PC-3 (cell line): ENCODE data around the gene UPK3BL1. TPM values are rescaled to one million over a fixed set of nuclear protein-coding genes. Genes with fewer than 3 reads are reported as not detected.
"Not testable (repeated sequence)": the region's sequence is repeated elsewhere in the genome, so short reads cannot be mapped to it uniquely, and the experiment has no call there.

Experiments used
- ATAC-seq: fragments of 200-7000 bp; cut with Tn5 transposase; 2 replicates; pipeline ENCODE4 v1.9.1; 2020; ENCODE audit warnings: mild to moderate bottlenecking, moderate library complexity
- BruUV-seq: library from RNA; stranded (reverse); fragments of 400-500 nt; replicated peaks from 2 replicates; lab custom pipeline; 2021; lab: Mats Ljungman, UMichigan
- CTCF ChIA-PET: fragments of 300-600 bp; sonication (Branson Sonifier 250); formaldehyde crosslinking; loops from one replicate; lab custom pipeline; 2022; ENCODE audit warnings: antibody characterized with exemption; lab: Charles Lee
- POLR2A ChIA-PET: fragments of 300-600 bp; sonication (Branson Sonifier 250); formaldehyde crosslinking; loops from one replicate; lab custom pipeline; 2022; ENCODE audit warnings: antibody characterized with exemption; ENCODE audit not compliant: unreplicated experiment; lab: Charles Lee
- DNase-seq: peaks from one replicate; pipeline ENCODE4 v3.0.0-alpha.2; 2015
- H2AFZ ChIP-seq: fragments of 300-600 bp; sonication (generic); 2 replicates; pipeline ENCODE4 v1.6.0; 2016; ENCODE audit warnings: antibody characterized with exemption, low read length
- H3F3A ChIP-seq: fragments of 300-600 bp; sonication (generic); one replicate; pipeline ENCODE4 v1.6.0; 2017; ENCODE audit warnings: antibody characterized with exemption, low read length, control low read depth, mild to moderate bottlenecking; ENCODE audit not compliant: unreplicated experiment
- H3K27ac ChIP-seq: fragments of 300-600 bp; sonication (generic); 2 replicates; pipeline ENCODE4 v1.5.1; 2016; ENCODE audit warnings: mild to moderate bottlenecking, low read length
- H3K27me3 ChIP-seq: fragments of 300-600 bp; sonication (generic); 2 replicates; pipeline ENCODE4 v1.6.1; 2016; ENCODE audit warnings: low read length, mixed read lengths
- H3K36me3 ChIP-seq: fragments of 300-600 bp; sonication (generic); 2 replicates; pipeline ENCODE4 v1.6.1; 2016; ENCODE audit warnings: low read depth, mixed run types, low read length, mixed read lengths
- H3K4me1 ChIP-seq: fragments of 300-600 bp; sonication (generic); 2 replicates; pipeline ENCODE4 v1.5.1; 2016; ENCODE audit warnings: low read length; ENCODE audit not compliant: insufficient read depth
- H3K4me2 ChIP-seq: fragments of 300-600 bp; sonication (generic); 2 replicates; pipeline ENCODE4 v1.6.0; 2016; ENCODE audit warnings: low read length
- H3K4me3 ChIP-seq: fragments of 300-600 bp; sonication (generic); 2 replicates; pipeline ENCODE4 v1.5.1; 2016; ENCODE audit warnings: mild to moderate bottlenecking, low read length, mixed read lengths
- H3K79me2 ChIP-seq: fragments of 300-600 bp; sonication (generic); 2 replicates; pipeline ENCODE4 v1.6.1; 2017; ENCODE audit warnings: low read length, mixed read lengths
- H3K9ac ChIP-seq: fragments of 300-600 bp; sonication (generic); 2 replicates; pipeline ENCODE4 v1.6.0; 2016; ENCODE audit warnings: mild to moderate bottlenecking, low read length
- H3K9me2 ChIP-seq: fragments of 300-600 bp; sonication (generic); replicated peaks from 2 replicates; pipeline ENCODE4 v1.6.1; 2016; ENCODE audit warnings: mixed run types, low read length, mixed read lengths
- H3K9me3 ChIP-seq: fragments of 300-600 bp; sonication (generic); 2 replicates; pipeline ENCODE4 v1.6.1; 2016; ENCODE audit warnings: low read length, mixed read lengths
- H4K20me1 ChIP-seq: fragments of 300-600 bp; sonication (generic); 2 replicates; pipeline ENCODE4 v1.6.1; 2016; ENCODE audit warnings: low read length, mixed read lengths
- intact Hi-C: fragments of 100-400 bp; cut with micrococcal nuclease; formaldehyde crosslinking; loops from 2 replicates; pipeline ENCODE4 v1.9.0; 2023
- total RNA-seq: library from RNA; depleted of rRNA; stranded (reverse); fragments of >200 nt; gene quantifications from 2 replicates; pipeline ENCODE4 v1.2.3, GENCODE V29; 2014

Gene UPK3BL1
- total RNA-seq, 1 experiment from 2014 or later = 22.7 TPM

DNA sequence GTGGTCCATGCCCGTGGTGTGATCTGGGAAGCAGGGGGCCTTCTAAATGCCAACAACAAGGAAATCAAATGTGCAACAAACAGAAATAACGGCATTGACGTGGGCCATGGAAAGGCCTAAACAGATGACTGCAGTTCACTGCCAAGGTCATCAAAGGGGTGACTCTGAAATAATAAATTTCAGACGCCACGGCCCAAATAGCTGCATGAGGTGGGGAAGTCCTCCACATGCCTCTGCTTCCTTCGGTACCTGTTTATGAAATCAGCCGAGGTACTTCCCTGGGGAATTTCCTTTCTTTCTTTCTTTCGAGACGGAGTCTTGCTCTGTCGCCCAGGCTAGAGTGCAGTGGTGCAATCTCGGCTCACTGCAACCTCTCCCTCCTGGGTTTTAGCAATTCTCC, 22.2 kb upstream of the UPK3BL1 start:
- ATAC-seq, H4K20me1 ChIP-seq, CTCF ChIA-PET, H3K4me2 ChIP-seq, H3K27ac ChIP-seq, H3K4me1 ChIP-seq, H2AFZ ChIP-seq, H3K9me3 ChIP-seq, H3K4me3 ChIP-seq, DNase-seq, H3K79me2 ChIP-seq, H3K9me2 ChIP-seq, POLR2A ChIA-PET, BruUV-seq, H3F3A ChIP-seq, H3K27me3 ChIP-seq, H3K9ac ChIP-seq, intact Hi-C loops, H3K36me3 ChIP-seq: not testable (repeated sequence)

DNA sequence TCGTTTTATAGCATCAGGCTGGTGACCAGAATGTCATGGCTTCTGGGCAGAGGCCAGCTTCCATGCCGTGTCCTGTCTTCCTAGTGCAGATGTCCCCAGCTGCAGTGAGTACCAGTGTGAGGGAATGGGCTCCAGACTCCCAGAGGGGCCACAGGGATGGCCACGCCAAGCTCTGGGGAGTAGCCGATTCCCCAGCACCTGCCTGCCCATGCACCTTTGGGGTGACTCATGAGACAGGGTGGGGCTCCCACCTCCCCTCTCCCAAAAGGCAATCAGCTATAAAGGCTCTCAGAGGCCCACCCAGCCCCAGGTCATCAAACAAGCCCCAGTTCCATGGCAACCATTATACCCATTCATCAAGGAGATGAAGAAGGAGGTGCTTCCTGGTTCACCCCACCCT, 7.3 kb upstream of the UPK3BL1 start, which contains the start of gene SPDYE2B:
Gene SPDYE2B (plus strand): TSS at position 396 of the 400 bp plus-strand sequence. CDS start 2,030 bp downstream, outside the sequence.
- H2AFZ ChIP-seq, H3K36me3 ChIP-seq, intact Hi-C loops, POLR2A ChIA-PET, BruUV-seq, CTCF ChIA-PET, H3K79me2 ChIP-seq, H4K20me1 ChIP-seq, H3K4me3 ChIP-seq, H3K9me2 ChIP-seq, H3K9ac ChIP-seq, H3K9me3 ChIP-seq, H3K27me3 ChIP-seq, H3K27ac ChIP-seq, H3K4me1 ChIP-seq, DNase-seq, H3F3A ChIP-seq, H3K4me2 ChIP-seq, ATAC-seq: not testable (repeated sequence)

DNA sequence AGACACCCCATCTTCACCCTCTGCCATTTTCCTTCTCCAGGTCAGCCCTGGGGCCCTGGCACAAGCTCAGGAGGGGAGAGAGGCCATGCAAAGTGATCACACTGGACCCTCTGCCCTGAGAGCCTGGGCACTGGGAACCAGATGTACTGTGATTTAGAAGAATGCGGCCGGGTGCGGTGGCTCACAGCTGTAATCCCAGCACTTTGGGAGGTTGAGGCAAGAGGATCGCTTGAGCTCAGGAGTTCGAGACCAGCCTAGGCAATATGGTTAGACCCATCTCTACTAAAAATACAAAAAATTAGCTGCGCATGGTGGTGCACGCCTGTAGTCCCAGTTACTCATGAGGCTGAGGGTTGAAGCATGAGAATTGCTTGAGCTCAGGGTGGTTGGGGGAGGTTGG, 5.2 kb upstream of the UPK3BL1 start:
- H3K9me3 ChIP-seq, H3K27me3 ChIP-seq, H3K4me1 ChIP-seq, H3F3A ChIP-seq, DNase-seq, H3K4me2 ChIP-seq, CTCF ChIA-PET, H3K4me3 ChIP-seq, ATAC-seq, H3K27ac ChIP-seq, H2AFZ ChIP-seq, H3K36me3 ChIP-seq, POLR2A ChIA-PET, H3K9me2 ChIP-seq, H3K79me2 ChIP-seq, BruUV-seq, intact Hi-C loops, H4K20me1 ChIP-seq, H3K9ac ChIP-seq: not testable (repeated sequence)

DNA sequence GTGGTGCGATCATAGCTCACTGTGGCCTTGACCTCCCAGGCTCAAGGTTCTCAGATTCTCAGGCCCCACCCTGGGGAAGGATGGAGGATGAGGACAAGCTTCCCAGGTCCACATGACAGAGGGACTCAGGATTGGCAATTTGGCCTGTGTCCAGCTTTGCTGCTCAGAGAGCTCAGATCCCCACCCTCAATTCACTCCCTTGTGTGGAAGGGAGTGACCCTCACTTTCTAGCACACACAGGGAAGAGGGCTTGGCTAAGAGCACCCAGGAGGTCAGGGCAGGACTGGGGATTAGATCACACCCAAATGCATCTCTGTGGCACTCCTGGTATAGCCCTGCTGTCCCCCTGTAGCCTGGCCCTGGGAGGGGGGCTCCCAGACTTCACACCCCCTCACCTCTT, 813 bp upstream of the UPK3BL1 start:
- H3K4me1 ChIP-seq, intact Hi-C loops, H3K36me3 ChIP-seq, H3K4me2 ChIP-seq, POLR2A ChIA-PET, H3K9ac ChIP-seq, H3K27ac ChIP-seq, H4K20me1 ChIP-seq, H2AFZ ChIP-seq, H3K9me3 ChIP-seq, CTCF ChIA-PET, H3K4me3 ChIP-seq, H3F3A ChIP-seq, H3K27me3 ChIP-seq, DNase-seq, ATAC-seq, H3K79me2 ChIP-seq, H3K9me2 ChIP-seq: not testable (repeated sequence)
- TSS peak; percentile 9 for BruUV-seq

DNA sequence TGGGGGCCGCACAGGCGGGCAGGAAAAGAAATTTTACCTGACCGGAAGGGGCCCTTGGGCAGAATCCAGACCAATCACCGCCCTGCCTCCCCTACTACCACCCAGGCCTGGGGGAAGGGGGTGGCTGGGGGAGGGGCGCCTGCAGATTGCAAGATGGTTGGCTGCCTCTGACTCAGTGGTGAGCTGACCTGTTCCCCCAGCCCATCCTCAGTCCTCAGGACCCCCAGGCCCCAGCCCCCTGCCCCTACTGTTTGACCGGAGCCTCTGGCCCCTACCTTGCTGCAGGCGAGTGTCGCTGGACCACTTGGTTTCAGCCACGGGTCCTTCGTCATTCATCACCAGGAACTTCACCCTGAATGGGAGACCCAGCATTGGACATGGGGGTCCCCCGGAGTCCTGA, 3.7 kb downstream of the UPK3BL1 start:
- H3F3A ChIP-seq, H3K9me3 ChIP-seq, H3K79me2 ChIP-seq, H3K4me3 ChIP-seq, H3K9me2 ChIP-seq, POLR2A ChIA-PET, H3K4me1 ChIP-seq, H3K4me2 ChIP-seq, BruUV-seq, CTCF ChIA-PET, intact Hi-C loops, H3K27me3 ChIP-seq, DNase-seq, H4K20me1 ChIP-seq, H3K36me3 ChIP-seq, H3K27ac ChIP-seq, H3K9ac ChIP-seq, H2AFZ ChIP-seq: not testable (repeated sequence)
- ATAC-seq = peak; percentile 9; the same call in 1 of the 2 replicates

DNA sequence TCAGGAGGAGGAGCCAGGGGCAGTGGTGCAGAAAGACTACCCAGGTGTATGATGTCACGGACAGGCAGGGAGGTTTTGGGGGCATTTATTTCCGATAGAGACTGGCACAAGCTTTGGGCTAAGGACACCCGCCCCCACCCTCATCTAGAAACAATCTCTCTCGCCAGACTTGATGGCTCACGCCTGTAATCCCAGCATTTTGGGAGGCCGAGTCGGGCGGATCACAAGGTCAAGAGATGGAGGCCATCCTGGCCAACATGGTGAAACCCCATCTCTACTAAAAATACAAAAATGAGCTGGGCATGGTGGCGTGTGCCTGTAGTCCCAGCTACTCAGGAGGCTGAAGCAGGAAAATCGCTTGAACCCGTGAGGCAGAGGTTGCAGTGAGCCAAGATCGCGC, 5.6 kb downstream of the UPK3BL1 start:
- H3F3A ChIP-seq, H3K27ac ChIP-seq, CTCF ChIA-PET, POLR2A ChIA-PET, H3K9me2 ChIP-seq, H3K4me2 ChIP-seq, H3K79me2 ChIP-seq, intact Hi-C loops, H3K4me1 ChIP-seq, H3K4me3 ChIP-seq, H3K27me3 ChIP-seq, H3K9me3 ChIP-seq, ATAC-seq, DNase-seq, H3K36me3 ChIP-seq, H3K9ac ChIP-seq, H4K20me1 ChIP-seq, H2AFZ ChIP-seq: not testable (repeated sequence)
- TSS peak; percentile 10 for BruUV-seq

DNA sequence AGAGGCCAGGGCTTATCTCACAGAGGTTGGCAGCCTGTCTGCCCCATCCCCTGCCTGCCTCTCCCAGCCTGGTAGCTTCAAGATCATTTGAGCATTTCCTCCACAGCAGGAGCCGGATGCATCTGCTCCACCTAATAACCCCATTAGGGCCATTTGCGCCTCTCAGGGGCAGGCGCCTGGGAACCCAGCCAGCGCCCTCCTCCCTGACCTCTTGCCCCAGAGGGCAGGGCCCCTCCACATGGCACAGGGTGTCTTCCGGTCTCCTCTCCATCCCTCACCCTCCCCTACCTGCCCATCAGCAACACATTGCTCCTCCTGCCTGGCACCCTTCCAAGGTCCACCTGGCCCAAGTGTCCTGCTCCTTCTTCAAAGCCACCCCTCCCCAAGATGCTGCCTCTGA, 7.2 kb downstream of the UPK3BL1 start:
- BruUV-seq, DNase-seq, POLR2A ChIA-PET: not testable (repeated sequence)

More for the DNA sequence above, 7.2 kb downstream of the UPK3BL1 start:
- H3K4me1 ChIP-seq, H2AFZ ChIP-seq, H3K9me3 ChIP-seq, H3K4me2 ChIP-seq, H4K20me1 ChIP-seq, H3K4me3 ChIP-seq, H3K79me2 ChIP-seq, CTCF ChIA-PET, H3K27ac ChIP-seq, H3K27me3 ChIP-seq, H3K36me3 ChIP-seq, H3F3A ChIP-seq, H3K9ac ChIP-seq, ATAC-seq, H3K9me2 ChIP-seq, intact Hi-C loops: not testable (repeated sequence)
